Left ventricle myocardium inferior (tissue), 1 donor: ENCODE results near the gene GSDMA. TPM values are rescaled to one million over a fixed set of nuclear protein-coding genes. Genes with fewer than 3 reads are reported as not detected.

Experiments used
- DNase-seq: peaks from one replicate; pipeline ENCODE4 v3.0.0-alpha.2; 2020
- H3K27ac ChIP-seq: fragments of 200-600 bp; replicated peaks from 2 replicates; pipeline ENCODE4 v1.8.0; 2021
- H3K27me3 ChIP-seq: fragments of 200-600 bp; 2 replicates; pipeline ENCODE4 v1.8.0; 2021; ENCODE audit warnings: low read depth
- H3K36me3 ChIP-seq: fragments of 200-600 bp; 2 replicates; pipeline ENCODE4 v1.8.0; 2021
- H3K4me1 ChIP-seq: fragments of 200-600 bp; 2 replicates; pipeline ENCODE4 v1.8.0; 2021
- H3K4me3 ChIP-seq: fragments of 200-600 bp; 2 replicates; pipeline ENCODE4 v1.8.0; 2021; ENCODE audit warnings: mild to moderate bottlenecking, moderate library complexity
- H3K9me3 ChIP-seq: fragments of 200-600 bp; replicated peaks from 2 replicates; pipeline ENCODE4 v1.8.0; 2021
- intact Hi-C: fragments of 100-400 bp; cut with micrococcal nuclease; formaldehyde crosslinking; loops from one replicate; pipeline ENCODE4 v1.11.0; 2022
- total RNA-seq: library from RNA; stranded (reverse); fragmentation: NEBNext Ultra II Directional; extraction: Animal tissue kit (Norgen Biotek cat#: 25700); gene quantifications from one replicate; pipeline ENCODE4 v1.2.1, GENCODE V29; 2021
- TF ChIP-seq, protein P1 (sequence below): fragments of 200-600 bp; IDR thresholded peaks from 2 replicates; pipeline ENCODE4 v1.8.0; 2021; ENCODE audit warnings: antibody characterized with exemption, mild to moderate bottlenecking, borderline replicate concordance
- donor health status: DM: no; HTN: yes; CAD: no; lungs with severe emphysema.

GSDMA gene
- total RNA-seq, 1 donor from 2014 or later, result 0.66 TPM

DNA sequence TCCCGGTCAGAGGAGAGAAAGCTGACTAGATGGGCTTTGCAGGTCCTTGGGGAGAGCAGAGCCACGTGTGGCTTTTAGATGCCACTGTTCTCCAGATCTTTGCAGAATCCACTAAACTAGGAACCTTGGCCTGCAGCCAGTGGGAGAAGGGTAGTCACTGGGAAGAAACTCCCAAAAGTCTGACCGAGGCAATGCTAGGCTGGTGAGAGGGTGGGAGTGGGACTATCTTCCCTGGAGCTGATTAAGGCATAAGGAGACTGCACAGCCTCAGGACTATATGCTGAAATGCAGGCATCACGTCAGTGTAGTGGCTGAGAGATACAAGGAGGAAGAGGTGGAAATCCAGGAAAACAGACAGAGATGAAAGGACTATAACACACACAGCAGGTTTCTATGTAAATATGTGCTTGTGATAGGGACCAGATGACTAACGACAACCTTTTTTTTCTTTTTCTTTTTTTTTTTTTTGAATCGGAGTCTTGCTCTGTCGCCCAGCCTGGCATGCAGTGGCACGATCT lies 2.2 kb upstream of the GSDMA start:
- Histone ChIP-seq H3K27ac (no peak overlapping the region), H3K4me1 (peaks cover 3% of the 10 kb centered on the region), H3K36me3 (no peaks in the 10 kb centered on the region), H3K9me3 (no peaks in the 10 kb centered on the region), H3K27me3 (peaks cover 40% of the 10 kb centered on the region), H3K4me3 (no peak overlapping the region)
- TF ChIP-seq, protein P1, sequence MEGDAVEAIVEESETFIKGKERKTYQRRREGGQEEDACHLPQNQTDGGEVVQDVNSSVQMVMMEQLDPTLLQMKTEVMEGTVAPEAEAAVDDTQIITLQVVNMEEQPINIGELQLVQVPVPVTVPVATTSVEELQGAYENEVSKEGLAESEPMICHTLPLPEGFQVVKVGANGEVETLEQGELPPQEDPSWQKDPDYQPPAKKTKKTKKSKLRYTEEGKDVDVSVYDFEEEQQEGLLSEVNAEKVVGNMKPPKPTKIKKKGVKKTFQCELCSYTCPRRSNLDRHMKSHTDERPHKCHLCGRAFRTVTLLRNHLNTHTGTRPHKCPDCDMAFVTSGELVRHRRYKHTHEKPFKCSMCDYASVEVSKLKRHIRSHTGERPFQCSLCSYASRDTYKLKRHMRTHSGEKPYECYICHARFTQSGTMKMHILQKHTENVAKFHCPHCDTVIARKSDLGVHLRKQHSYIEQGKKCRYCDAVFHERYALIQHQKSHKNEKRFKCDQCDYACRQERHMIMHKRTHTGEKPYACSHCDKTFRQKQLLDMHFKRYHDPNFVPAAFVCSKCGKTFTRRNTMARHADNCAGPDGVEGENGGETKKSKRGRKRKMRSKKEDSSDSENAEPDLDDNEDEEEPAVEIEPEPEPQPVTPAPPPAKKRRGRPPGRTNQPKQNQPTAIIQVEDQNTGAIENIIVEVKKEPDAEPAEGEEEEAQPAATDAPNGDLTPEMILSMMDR, result no peak
- DNase-seq, result no peak
- intact Hi-C loops, result no loop called here

DNA sequence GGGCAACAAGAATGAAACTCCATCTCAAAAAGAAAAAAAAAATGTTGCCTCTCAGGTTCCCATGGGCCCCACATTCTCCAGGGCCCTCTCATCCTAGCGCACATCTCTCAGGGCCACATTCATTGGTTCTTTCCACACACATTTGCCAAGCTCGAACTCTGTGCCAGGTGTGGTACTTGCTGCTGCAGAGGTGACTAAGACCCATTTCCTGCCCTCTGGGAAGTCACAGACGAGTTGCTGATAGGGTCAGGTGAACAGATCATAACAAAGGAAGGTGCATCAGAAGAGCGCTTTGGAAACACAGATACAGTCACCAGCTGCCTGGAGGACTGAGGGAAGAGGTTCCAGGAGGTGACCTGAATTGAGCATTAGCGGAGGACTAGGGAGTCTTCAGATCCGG lies 1.0 kb downstream of the GSDMA start:
- peaks cover 46% of the 10 kb centered on the region for H3K27me3 ChIP-seq
- H3K27ac ChIP-seq, result no peak overlapping the region
- H3K4me3 ChIP-seq, result no peak overlapping the region
- TF ChIP-seq, protein P1, result no peak
- H3K4me1 ChIP-seq, result peaks cover 3% of the 10 kb centered on the region
- no peak for DNase-seq
- intact Hi-C loops, result no loop called here
- no peaks in the 10 kb centered on the region for H3K9me3 ChIP-seq
- no peaks in the 10 kb centered on the region for H3K36me3 ChIP-seq

DNA sequence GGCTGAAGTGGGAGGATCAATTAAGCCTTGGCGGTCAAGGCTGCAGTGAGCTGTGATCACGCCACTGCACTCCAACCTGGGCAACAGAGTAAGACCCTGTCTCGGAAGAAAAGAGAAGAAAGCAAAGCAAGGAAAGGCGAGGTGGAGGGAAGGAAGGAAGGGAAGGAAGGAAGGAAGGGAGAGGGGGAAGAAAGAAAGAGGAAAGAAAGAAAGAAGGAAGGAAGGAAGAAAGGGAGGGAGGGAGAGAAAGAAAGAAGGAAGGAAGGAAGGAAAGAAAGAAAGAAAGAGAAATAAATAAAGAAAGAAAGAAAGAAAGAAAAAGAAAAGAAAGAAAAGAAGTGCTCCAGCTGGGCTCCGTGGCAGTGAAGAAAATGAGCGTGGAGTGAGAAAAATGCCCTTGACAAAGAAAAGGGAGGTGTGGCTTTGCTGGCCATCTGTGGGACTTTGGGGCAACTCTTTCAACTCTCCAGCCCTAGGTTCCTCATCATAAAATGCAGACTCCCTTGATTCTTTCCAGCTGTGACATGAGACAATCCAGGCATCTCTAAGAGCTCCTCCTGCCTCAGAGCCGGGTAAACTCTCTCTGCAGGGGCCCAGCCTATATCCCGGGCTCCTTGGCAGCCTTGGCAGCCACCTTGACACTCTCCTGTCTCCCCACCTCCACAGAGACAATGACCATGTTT lies 2.4 kb downstream of the GSDMA start:
- TF ChIP-seq, protein P1, result no peak
- Histone ChIP-seq H3K36me3 (no peaks in the 10 kb centered on the region), H3K4me3 (no peak overlapping the region), H3K9me3 (no peaks in the 10 kb centered on the region), H3K27ac (no peak overlapping the region), H3K4me1 (no peaks in the 10 kb centered on the region), H3K27me3 (peaks cover 57% of the 10 kb centered on the region)
- no peak for DNase-seq
- intact Hi-C loops, result no loop called here

DNA sequence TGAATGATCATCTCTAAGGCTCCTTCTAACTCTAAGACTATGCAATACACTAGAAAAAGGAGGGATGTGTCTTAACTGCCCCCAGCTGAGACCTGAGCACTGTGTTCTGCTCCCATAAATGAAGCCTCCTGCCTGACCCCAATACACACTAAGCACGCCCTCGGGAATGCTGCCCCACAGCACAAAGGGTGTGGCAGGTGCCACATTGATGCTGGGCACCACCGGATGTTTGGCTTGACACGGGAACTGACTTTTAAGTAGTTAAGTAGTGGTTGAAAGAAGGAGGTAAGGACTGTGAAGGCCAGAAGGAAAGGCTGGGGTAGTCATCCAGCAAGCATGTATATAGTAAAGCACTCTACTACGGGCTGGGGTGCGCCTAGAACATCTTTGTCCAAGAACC lies 4.0 kb downstream of the GSDMA start:
- Histone ChIP-seq H3K9me3 (no peaks in the 10 kb centered on the region), H3K4me3 (no peak overlapping the region), H3K27ac (peak overlapping the region; percentile 23), H3K36me3 (no peaks in the 10 kb centered on the region), H3K27me3 (peaks cover 66% of the 10 kb centered on the region), H3K4me1 (no peaks in the 10 kb centered on the region)
- TF ChIP-seq, protein P1, result no peak
- no peak for DNase-seq
- intact Hi-C loops, result no loop called here

DNA sequence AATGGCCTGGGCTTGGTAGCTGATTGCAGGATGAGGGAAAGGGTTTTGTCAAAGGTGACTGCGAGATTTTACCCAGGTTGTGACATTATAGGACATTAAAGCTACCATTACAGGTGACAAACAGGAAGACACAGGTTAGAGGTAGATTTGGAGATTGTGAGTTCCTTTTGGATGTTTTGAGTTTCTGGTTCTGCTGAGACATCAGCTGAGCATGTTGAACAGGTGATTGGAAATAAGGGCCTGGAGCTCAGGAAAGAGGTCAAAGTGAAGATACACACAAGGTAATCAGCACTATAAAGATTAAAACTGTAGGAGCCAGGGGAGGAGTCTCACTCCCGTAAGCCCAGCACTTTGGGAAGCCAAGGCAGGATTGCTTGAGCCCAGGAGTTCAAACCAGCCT lies 6.0 kb downstream of the GSDMA start:
- DNase-seq, result no peak
- H3K27ac ChIP-seq, result no peak overlapping the region
- peaks cover 65% of the 10 kb centered on the region for H3K27me3 ChIP-seq
- H3K4me3 ChIP-seq, result no peak overlapping the region
- TF ChIP-seq, protein P1, result no peak
- no peaks in the 10 kb centered on the region for H3K9me3 ChIP-seq
- no peaks in the 10 kb centered on the region for H3K4me1 ChIP-seq
- no peaks in the 10 kb centered on the region for H3K36me3 ChIP-seq
- intact Hi-C loops, result no loop called here
